ENCODE data around the gene PUSL1. TPM values are rescaled to one million over a fixed set of nuclear protein-coding genes. Genes with fewer than 3 reads are reported as not detected.

PUSL1 gene
- total RNA-seq, 1 experiment from 2014 or later: 22.7 TPM

DNA sequence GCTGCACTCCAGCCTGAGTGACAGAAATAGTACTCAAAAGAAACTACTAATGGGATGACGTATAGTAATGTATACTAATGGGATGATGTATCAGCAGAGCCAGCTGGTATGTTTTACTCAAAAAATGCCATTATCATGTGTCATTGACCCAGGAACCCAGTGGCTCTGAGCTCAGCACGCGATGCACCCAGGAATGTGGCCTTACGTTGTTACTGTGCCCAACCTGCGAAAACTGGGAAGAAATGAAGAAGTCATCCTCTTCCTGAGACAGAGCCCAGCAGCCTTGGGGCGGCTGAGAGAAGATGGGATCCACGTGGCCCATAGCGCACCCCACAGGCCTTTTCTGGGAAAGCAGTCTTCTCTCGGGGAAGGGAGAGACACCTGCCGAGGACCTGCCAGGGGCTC is 43.5 kb upstream of the PUSL1 start:
- TF ChIP-seq, protein P1, sequence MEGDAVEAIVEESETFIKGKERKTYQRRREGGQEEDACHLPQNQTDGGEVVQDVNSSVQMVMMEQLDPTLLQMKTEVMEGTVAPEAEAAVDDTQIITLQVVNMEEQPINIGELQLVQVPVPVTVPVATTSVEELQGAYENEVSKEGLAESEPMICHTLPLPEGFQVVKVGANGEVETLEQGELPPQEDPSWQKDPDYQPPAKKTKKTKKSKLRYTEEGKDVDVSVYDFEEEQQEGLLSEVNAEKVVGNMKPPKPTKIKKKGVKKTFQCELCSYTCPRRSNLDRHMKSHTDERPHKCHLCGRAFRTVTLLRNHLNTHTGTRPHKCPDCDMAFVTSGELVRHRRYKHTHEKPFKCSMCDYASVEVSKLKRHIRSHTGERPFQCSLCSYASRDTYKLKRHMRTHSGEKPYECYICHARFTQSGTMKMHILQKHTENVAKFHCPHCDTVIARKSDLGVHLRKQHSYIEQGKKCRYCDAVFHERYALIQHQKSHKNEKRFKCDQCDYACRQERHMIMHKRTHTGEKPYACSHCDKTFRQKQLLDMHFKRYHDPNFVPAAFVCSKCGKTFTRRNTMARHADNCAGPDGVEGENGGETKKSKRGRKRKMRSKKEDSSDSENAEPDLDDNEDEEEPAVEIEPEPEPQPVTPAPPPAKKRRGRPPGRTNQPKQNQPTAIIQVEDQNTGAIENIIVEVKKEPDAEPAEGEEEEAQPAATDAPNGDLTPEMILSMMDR (IDR thresholded peaks at IDR 0.05; ENCODE audit: unreplicated experiment): no peak
- Mint-ChIP-seq H3K9me3 (ENCODE audit: low read depth, unreplicated experiment) (no peaks in the 10 kb centered on the region), H3K4me1 (ENCODE audit: low read depth, unreplicated experiment) (no peaks in the 10 kb centered on the region), H3K27me3 (ENCODE audit: unreplicated experiment) (no peaks in the 10 kb centered on the region), H3K27ac (ENCODE audit: unreplicated experiment) (no peak overlapping the region), H3K4me3 (ENCODE audit: low read depth, unreplicated experiment) (no peak overlapping the region), H3K36me3 (ENCODE audit: insufficient read depth, unreplicated experiment) (peaks cover 35% of the 10 kb centered on the region)
- no peak for DNase-seq
- intact Hi-C loops (cut with micrococcal nuclease; ENCODE audit: unreplicated experiment): no loop called here
- CTCF ChIA-PET: no interaction called here
- no TSS peak for BruUV-seq (replicated peaks)

DNA sequence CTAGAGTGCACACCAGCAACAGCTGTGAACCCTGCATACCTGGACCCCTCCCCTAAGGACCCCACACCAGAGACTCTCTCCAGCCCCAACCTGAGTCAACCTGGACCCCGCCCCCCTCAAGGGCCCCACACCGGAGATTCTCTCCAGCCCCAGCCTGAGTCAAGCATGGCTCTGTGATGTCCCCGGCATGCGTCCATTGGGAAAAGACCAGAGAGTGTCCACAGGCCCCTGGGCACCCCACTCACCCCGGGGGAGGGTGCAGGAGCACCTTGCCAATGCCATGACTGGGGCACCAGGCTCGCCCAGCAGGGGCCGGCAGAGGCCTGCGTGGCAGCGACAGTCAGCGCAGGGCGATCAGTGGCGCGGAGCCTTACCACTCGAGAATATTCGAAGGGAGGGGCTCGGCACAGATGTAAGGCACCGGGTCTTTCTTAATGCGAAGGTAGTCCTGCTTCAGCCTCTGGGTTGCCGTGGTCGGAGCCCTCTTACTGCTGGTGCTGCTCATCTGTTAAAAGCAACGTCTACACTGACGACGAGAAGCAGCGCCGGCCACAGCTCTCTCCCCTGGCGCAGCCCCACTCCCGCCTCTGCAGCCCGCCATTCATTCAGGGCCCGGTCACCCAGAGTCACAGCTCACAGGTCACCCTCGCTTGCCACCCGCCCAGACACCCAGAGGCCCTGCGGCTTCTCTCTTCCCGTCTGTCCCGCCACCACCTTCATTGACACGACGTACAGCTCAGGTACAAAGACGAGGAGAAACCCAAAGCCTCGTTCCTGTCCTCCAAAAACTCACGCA is 40.7 kb upstream of the PUSL1 start:
- peaks cover 14% of the 10 kb centered on the region for H3K4me1 Mint-ChIP-seq (ENCODE audit: low read depth, unreplicated experiment)
- no TSS peak for BruUV-seq (replicated peaks)
- no peak overlapping the region for H3K27ac Mint-ChIP-seq (ENCODE audit: unreplicated experiment)
- TF ChIP-seq, protein P1 (IDR thresholded peaks at IDR 0.05; ENCODE audit: unreplicated experiment): no peak
- CTCF ChIA-PET: no interaction called here
- H3K27me3 Mint-ChIP-seq (ENCODE audit: unreplicated experiment): no peaks in the 10 kb centered on the region
- no peak overlapping the region for H3K4me3 Mint-ChIP-seq (ENCODE audit: low read depth, unreplicated experiment)
- DNase-seq: no peak
- intact Hi-C loops (cut with micrococcal nuclease; ENCODE audit: unreplicated experiment): no loop called here
- H3K9me3 Mint-ChIP-seq (ENCODE audit: low read depth, unreplicated experiment): no peaks in the 10 kb centered on the region
- H3K36me3 Mint-ChIP-seq (ENCODE audit: insufficient read depth, unreplicated experiment): peaks cover 39% of the 10 kb centered on the region

DNA sequence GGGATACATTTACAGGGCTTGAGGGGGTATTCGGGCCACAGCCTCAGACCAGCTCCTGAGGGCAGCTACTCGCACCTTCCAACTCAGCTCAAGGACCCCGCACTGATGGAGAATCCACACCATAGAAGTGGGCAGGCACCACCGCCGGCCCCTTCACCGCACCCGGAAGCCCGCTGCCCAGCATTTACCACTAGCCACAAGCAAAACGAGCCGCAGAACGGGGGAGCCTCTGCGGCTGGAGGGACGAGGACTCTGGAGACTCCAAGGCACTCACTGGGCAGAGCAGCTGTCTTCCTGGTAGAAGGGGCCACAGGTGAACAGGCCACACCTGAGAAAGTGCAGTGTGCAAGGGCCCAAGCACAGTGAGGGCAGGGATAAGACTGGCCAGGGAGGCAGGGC is 40.1 kb upstream of the PUSL1 start:
- no peak overlapping the region for H3K4me3 Mint-ChIP-seq (ENCODE audit: low read depth, unreplicated experiment)

DNA sequence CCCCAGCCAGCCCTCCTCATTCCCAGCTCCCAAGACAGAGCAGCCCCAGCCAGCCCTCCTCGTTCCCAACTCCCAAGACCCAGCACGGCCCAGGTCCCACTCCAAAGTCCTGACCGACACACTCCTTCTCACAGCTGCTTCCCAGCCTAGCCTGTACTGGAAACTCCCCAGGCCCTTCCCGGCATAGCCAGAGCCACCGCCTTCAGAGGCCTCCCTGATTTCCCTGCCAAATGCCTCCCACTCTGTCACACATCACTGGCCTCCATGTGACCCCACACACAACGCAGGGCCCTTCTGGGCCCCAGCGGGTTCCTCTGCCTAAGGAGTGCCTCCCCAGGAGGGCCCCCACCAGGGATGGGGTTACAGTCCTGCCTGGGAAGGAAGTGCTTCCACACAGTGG is 37.6 kb upstream of the PUSL1 start:
- BruUV-seq (replicated peaks): no TSS peak
- Mint-ChIP-seq H3K36me3 (ENCODE audit: insufficient read depth, unreplicated experiment) (peaks cover 45% of the 10 kb centered on the region), H3K9me3 (ENCODE audit: low read depth, unreplicated experiment) (no peaks in the 10 kb centered on the region), H3K4me1 (ENCODE audit: low read depth, unreplicated experiment) (peaks cover 14% of the 10 kb centered on the region), H3K4me3 (ENCODE audit: low read depth, unreplicated experiment) (peak overlapping the region; percentile 7), H3K27ac (ENCODE audit: unreplicated experiment) (no peak overlapping the region), H3K27me3 (ENCODE audit: unreplicated experiment) (no peaks in the 10 kb centered on the region)
- intact Hi-C loops (cut with micrococcal nuclease; ENCODE audit: unreplicated experiment): no loop called here
- TF ChIP-seq, protein P1 (IDR thresholded peaks at IDR 0.05; ENCODE audit: unreplicated experiment): no peak
- CTCF ChIA-PET: interaction anchor here (1.4 to 1.6 kb wide), 2 partner anchors 11 to 12 kb away, joined by 4 to 6 read pairs; no protein-coding TSS in a partner anchor
- DNase-seq: no peak

More for the DNA sequence above, 40.1 kb upstream of the PUSL1 start:
- Mint-ChIP-seq H3K4me1 (ENCODE audit: low read depth, unreplicated experiment) (peaks cover 14% of the 10 kb centered on the region), H3K9me3 (ENCODE audit: low read depth, unreplicated experiment) (no peaks in the 10 kb centered on the region), H3K27ac (ENCODE audit: unreplicated experiment) (no peak overlapping the region), H3K36me3 (ENCODE audit: insufficient read depth, unreplicated experiment) (peaks cover 45% of the 10 kb centered on the region), H3K27me3 (ENCODE audit: unreplicated experiment) (no peaks in the 10 kb centered on the region)
- TF ChIP-seq, protein P1 (IDR thresholded peaks at IDR 0.05; ENCODE audit: unreplicated experiment): no peak
- BruUV-seq (replicated peaks): no TSS peak
- CTCF ChIA-PET: no interaction called here
- intact Hi-C loops (cut with micrococcal nuclease; ENCODE audit: unreplicated experiment): no loop called here
- DNase-seq: no peak

Measured in Calu3 (cell line).